GM18907 (cell line): Measurements from ENCODE around the gene IZUMO1.
"Not testable (repeated sequence)": the region's sequence is repeated elsewhere in the genome, so short reads cannot be mapped to it uniquely, and the experiment has no call there.

Experiments used
- ATAC-seq: cut with Tn5 transposase; IDR thresholded peaks from one replicate; pipeline ENCODE4 v1.9.1; 2021; ENCODE audit warnings: mild to moderate bottlenecking, moderate library complexity; ENCODE audit not compliant: unreplicated experiment

IZUMO1 gene

GRCh38 chr19:48746738-48747575, at the start of gene IZUMO1:
IZUMO1 (minus strand) TSS chr19:48746909; CDS start chr19:48745859, 1,050 bp downstream.
- ATAC-seq, result no peak

GRCh38 chr19:48795685-48796070, 49.0 kb upstream of the IZUMO1 start:
- ATAC-seq, result no peak

- ATAC-seq, result peak; percentile 74
Measured at GRCh38 chr19:48795055-48795684, 48.5 kb upstream of the IZUMO1 start.

- no peak for ATAC-seq
Measured at GRCh38 chr19:48794291-48794690, 47.6 kb upstream of the IZUMO1 start.

GRCh38 chr19:48793271-48793670, 46.6 kb upstream of the IZUMO1 start:
- no peak for ATAC-seq

GRCh38 chr19:48787331-48787730, 40.6 kb upstream of the IZUMO1 start:
- not testable (repeated sequence) for ATAC-seq

GRCh38 chr19:48786422-48786821, 39.7 kb upstream of the IZUMO1 start:
- ATAC-seq, result not testable (repeated sequence)

GRCh38 chr19:48784527-48784926, 37.8 kb upstream of the IZUMO1 start:
- no peak for ATAC-seq

- no peak for ATAC-seq
Measured at GRCh38 chr19:48780631-48781391, 34.1 kb upstream of the IZUMO1 start.

- ATAC-seq, result no peak
Measured at GRCh38 chr19:48779636-48780035, 32.9 kb upstream of the IZUMO1 start.

GRCh38 chr19:48777720-48778119, 31.0 kb upstream of the IZUMO1 start:
- no peak for ATAC-seq

GRCh38 chr19:48777139-48777538, 30.4 kb upstream of the IZUMO1 start:
- no peak for ATAC-seq

- no peak for ATAC-seq
Measured at GRCh38 chr19:48772503-48772953, 25.8 kb upstream of the IZUMO1 start.

- no peak for ATAC-seq
Measured at GRCh38 chr19:48770734-48771472, 24.2 kb upstream of the IZUMO1 start.

GRCh38 chr19:48770266-48770665, 23.6 kb upstream of the IZUMO1 start:
- no peak for ATAC-seq

- no peak for ATAC-seq
Measured at GRCh38 chr19:48768994-48769713, 22.4 kb upstream of the IZUMO1 start.

- not testable (repeated sequence) for ATAC-seq
Measured at GRCh38 chr19:48768171-48768753, 21.6 kb upstream of the IZUMO1 start.

GRCh38 chr19:48765816-48766215, 19.1 kb upstream of the IZUMO1 start:
- not testable (repeated sequence) for ATAC-seq

GRCh38 chr19:48760504-48761205, 13.9 kb upstream of the IZUMO1 start:
- no peak for ATAC-seq
